Right lobe of liver (tissue), 6 donors: ENCODE measurements around the gene C10orf95. TPM values are rescaled to one million over a fixed set of nuclear protein-coding genes. Genes with fewer than 3 reads are reported as not detected.

Source experiments
- ATAC-seq, 4 donors: fragments of 200-7000 bp; cut with Tn5 transposase; one replicate each; pipeline ENCODE4 v1.9.1; 2020; ENCODE audit warnings: mild to moderate bottlenecking in 4 of 4, moderate library complexity in 4 of 4
- DNase-seq, 3 donors: peaks; one replicate each; pipeline ENCODE4 v3.0.0-alpha.2; 2020
- H3K27ac ChIP-seq, 3 donors: fragments of 200-600 bp; one replicate each; pipeline ENCODE4 v1.8.0; 2022
- H3K27me3 ChIP-seq, 2 donors: fragments of 200-600 bp; one replicate each; pipeline ENCODE4 v1.8.0; 2022
- H3K36me3 ChIP-seq, 4 donors: fragments of 200-600 bp; sonication (generic) in 1 of 4; one replicate each; pipeline versions ENCODE4 v1.5.1 to v1.8.0; 2017 to 2022; ENCODE audit warnings: control low read depth in 1 of 4
- H3K4me1 ChIP-seq, 4 donors: fragments of 200-600 bp; sonication (generic) in 1 of 4; one replicate each; pipeline versions ENCODE4 v1.5.1 to v1.8.0; 2017 to 2022; ENCODE audit warnings: control low read depth in 1 of 4
- H3K4me3 ChIP-seq, 3 donors: fragments of 200-600 bp; one replicate each; pipeline ENCODE4 v1.8.0; 2022
- H3K9me3 ChIP-seq, 4 donors: fragments of 200-600 bp; sonication (generic) in 1 of 4; one replicate each; pipeline versions ENCODE4 v1.5.1 to v1.8.0; 2017 to 2022; ENCODE audit warnings: control low read depth in 1 of 4
- CTCF ChIP-seq, 4 donors: fragments of 200-600 bp in 3 of 4; fragments of 450-650 bp in 1 of 4; IDR thresholded peaks; one replicate each; pipeline versions ENCODE4 v1.5.1 to v1.8.0; 2016 to 2022; ENCODE audit warnings: antibody characterized with exemption in 4 of 4, mild to moderate bottlenecking in 2 of 4
- POLR2A ChIP-seq: fragments of 450-650 bp; IDR thresholded peaks from one replicate; pipeline ENCODE4 v1.6.1; 2017; ENCODE audit warnings: antibody characterized with exemption, mild to moderate bottlenecking
- WGBS: methylation state at CpG from one replicate; pipeline ENCODE4 v1.1.6; 2018; ENCODE audit warnings: low coverage, low lambda C conversion rate; ENCODE audit not compliant: insufficient coverage; ENCODE audit errors: missing lambda C conversion rate; 5-methylcytosine and 5-hydroxymethylcytosine counted together
- intact Hi-C, 2 donors: fragments of 100-400 bp; cut with DNase I; formaldehyde crosslinking; loops; one replicate each; pipeline versions ENCODE4 v1.11.2 to v1.14.1; 2022
- total RNA-seq, 6 experiments: library from RNA; depleted of rRNA in 2 of 6; stranded (reverse); fragments of >200 nt in 2 of 6; fragmentation: NEBNext Ultra II Directional in 3 of 6; extraction: Animal tissue kit (Norgen Biotek cat#: 25700) in 3 of 6; gene quantifications; one replicate each; pipeline versions ENCODE4 v1.1.0 to v1.2.4, GENCODE V29; 2016 to 2023
- donor health status: DM: no; HTN: yes; CAD: no.
- donor health status: DM: no; HTN: no; CAD: no.
- donor health status: DM: no; HTN: no; CAD: no.
- donor health status: DM: no; HTN: yes; CAD: no.
- donor health status: DM: no; HTN: yes; CAD: no.

The C10orf95 gene
- total RNA-seq, 6 experiments from 2014 or later: not detected

DNA sequence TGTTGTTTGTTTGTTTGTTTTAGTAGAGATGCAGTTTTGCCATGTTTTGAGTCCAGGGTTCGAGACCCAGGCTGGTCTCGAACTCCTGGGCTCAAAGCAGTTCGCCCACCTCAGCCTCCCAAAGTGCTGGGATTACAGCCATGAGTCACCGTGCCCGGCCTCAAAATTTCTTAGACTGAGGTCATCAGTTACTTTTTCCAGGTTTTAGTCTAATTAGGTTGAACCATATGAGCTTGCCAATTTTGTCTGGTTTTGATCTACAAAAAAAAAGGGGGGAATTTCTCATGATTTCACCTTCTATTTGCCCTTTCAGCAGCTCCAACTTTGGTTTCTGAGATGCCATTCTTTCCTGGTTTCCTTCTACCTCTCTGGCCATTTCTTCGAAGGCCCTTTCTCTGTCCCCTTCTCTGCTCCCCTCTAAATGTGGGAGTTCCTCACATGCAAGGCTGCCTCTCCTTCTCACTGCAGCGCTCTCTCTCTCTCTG lies 24.5 kb downstream of the C10orf95 start:
- H3K36me3 ChIP-seq: peaks cover 0 to 5% (median 2%) of the 10 kb centered on the region in 4 donors
- H3K4me3 ChIP-seq: no peak overlapping the region
- 84% methylated on average over 3 of the region's 7 CpGs for WGBS
- H3K9me3 ChIP-seq: no peaks in the 10 kb centered on the region
- H3K4me1 ChIP-seq: peaks cover 0 to 17% (median 3%) of the 10 kb centered on the region in 4 donors
- TF ChIP-seq POLR2A (no peak), CTCF (IDR thresholded peaks at IDR 0.05) (no peak)
- intact Hi-C loops: no loop called here
- ATAC-seq: no peak
- no peak for DNase-seq
- no peak overlapping the region for H3K27ac ChIP-seq
- H3K27me3 ChIP-seq: no peaks in the 10 kb centered on the region

- intact Hi-C loops: no loop called here
- TF ChIP-seq POLR2A (no peak), CTCF (IDR thresholded peaks at IDR 0.05) (no peak)
- ATAC-seq (no peak), DNase-seq (no peak)
- H3K9me3 ChIP-seq: no peaks in the 10 kb centered on the region
- no peaks in the 10 kb centered on the region for H3K27me3 ChIP-seq
- peaks cover 0 to 13% (median 3%) of the 10 kb centered on the region in 4 donors for H3K4me1 ChIP-seq
- no peak overlapping the region for H3K27ac ChIP-seq
- 80% methylated on average over 1 of the region's 1 CpG for WGBS
- H3K4me3 ChIP-seq: no peak overlapping the region
- peaks cover 0 to 5% (median 2%) of the 10 kb centered on the region in 4 donors for H3K36me3 ChIP-seq
Observed at GRCh38 chr10:102425444-102425843, 25.9 kb downstream of the C10orf95 start.

DNA sequence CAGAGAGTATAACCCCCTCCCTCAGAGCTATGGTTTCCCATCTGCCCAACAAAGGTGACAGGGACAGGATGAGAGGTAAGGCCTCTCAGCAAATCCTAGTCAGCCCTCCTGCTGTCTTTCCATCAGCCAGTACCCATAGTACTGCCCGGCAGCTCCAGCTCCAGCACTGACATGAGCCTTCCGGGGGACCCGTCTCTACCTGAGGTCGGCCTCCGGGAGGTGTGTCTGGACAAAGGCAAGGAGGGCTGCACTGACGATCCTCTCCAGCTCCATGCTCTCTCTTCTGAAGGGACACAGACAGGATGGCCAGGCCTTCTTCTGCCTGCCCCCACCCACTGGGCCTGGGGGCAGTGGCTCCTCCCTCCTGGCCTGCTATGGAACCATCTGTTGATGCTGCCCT lies 26.4 kb downstream of the C10orf95 start:
- Histone ChIP-seq H3K4me3 (no peak overlapping the region), H3K36me3 (peaks cover 0 to 5% (median 2%) of the 10 kb centered on the region in 4 donors), H3K4me1 (peaks cover 0 to 18% (median 7%) of the 10 kb centered on the region in 4 donors), H3K27me3 (no peaks in the 10 kb centered on the region), H3K27ac (no peak overlapping the region), H3K9me3 (no peaks in the 10 kb centered on the region)
- DNase-seq: no peak
- intact Hi-C loops: no loop called here
- WGBS: no CpG with 5 or more reads among the region's 6 CpGs
- TF ChIP-seq POLR2A (no peak), CTCF (IDR thresholded peaks at IDR 0.05) (no peak)
- no peak for ATAC-seq

DNA sequence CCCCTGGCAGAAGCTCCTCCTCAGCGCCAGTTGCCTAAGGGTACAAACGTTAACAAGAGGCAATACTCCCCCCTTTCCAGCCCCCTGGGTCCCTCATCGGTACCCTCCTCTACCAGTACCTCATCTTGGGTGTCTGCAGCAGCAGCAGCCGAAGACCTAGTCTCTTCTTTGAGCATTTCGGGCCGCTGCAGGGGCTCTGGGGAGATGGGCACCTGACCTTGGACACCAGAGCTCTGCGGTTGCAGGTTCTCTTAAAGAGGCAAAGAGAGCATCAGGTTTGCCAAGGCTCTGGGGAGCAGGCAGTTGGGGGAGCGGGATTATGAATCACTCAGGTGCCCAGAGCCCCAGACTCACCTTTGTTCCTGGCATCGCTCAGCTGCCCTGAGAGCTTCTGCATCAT lies 27.2 kb downstream of the C10orf95 start:
- no peak for DNase-seq
- WGBS: 91% methylated on average over 5 of the region's 9 CpGs

More for the DNA sequence above, 27.2 kb downstream of the C10orf95 start:
- Histone ChIP-seq H3K9me3 (no peaks in the 10 kb centered on the region), H3K4me1 (peaks cover 0 to 25% (median 11%) of the 10 kb centered on the region in 4 donors), H3K27me3 (no peaks in the 10 kb centered on the region), H3K27ac (no peak overlapping the region), H3K4me3 (no peak overlapping the region), H3K36me3 (peaks cover 0 to 5% (median 2%) of the 10 kb centered on the region in 4 donors)
- ATAC-seq: no peak
- TF ChIP-seq POLR2A (no peak), CTCF (IDR thresholded peaks at IDR 0.05) (no peak)
- intact Hi-C loops: no loop called here
